Prostate gland (tissue), 2 donors: ENCODE results near the gene RMDN3. TPM values are rescaled to one million over a fixed set of nuclear protein-coding genes. Genes with fewer than 3 reads are reported as not detected.

Experiments used
- DNase-seq: peaks from one replicate; pipeline ENCODE4 v3.0.0-alpha.2; 2019; ENCODE audit warnings: low spot score
- H3K27ac ChIP-seq, 2 donors: fragments of 200-600 bp; sonication (generic); 2 replicates each; pipeline ENCODE4 v1.5.1; 2017 to 2019
- H3K27me3 ChIP-seq: fragments of 200-600 bp; sonication (generic); replicated peaks from 2 replicates; pipeline ENCODE4 v1.5.1; 2019; ENCODE audit not compliant: insufficient read depth
- H3K36me3 ChIP-seq, 2 donors: fragments of 200-600 bp; sonication (generic); 1 replicate in 1 of 2; 2 replicates in 1 of 2; pipeline versions ENCODE4 v1.5.1 to v1.8.1; 2017 to 2019
- H3K4me1 ChIP-seq: fragments of 200-600 bp; sonication (generic); replicated peaks from 2 replicates; pipeline ENCODE4 v1.5.1; 2019
- H3K4me3 ChIP-seq, 2 donors: fragments of 200-600 bp; sonication (generic); 2 replicates each; pipeline ENCODE4 v1.5.1; 2017 to 2019
- H3K9me3 ChIP-seq: fragments of 200-600 bp; sonication (generic); 2 replicates; pipeline ENCODE4 v1.5.1; 2017
- POLR2A ChIP-seq: fragments of 450-650 bp; IDR thresholded peaks from one replicate; pipeline ENCODE4 v1.6.1; 2016; ENCODE audit warnings: antibody characterized with exemption, mild to moderate bottlenecking
- POLR2AphosphoS5 ChIP-seq: sonication (generic); formaldehyde crosslinking; IDR thresholded peaks from one replicate; pipeline ENCODE4 v1.6.1; 2017; ENCODE audit warnings: antibody characterized with exemption
- WGBS: methylation state at CpG from one replicate; pipeline ENCODE4 v1.1.5; 2018; 5-methylcytosine and 5-hydroxymethylcytosine counted together
- intact Hi-C: fragments of 100-400 bp; cut with DNase I; formaldehyde crosslinking; loops from one replicate; pipeline ENCODE4 v1.14.2; 2022
- small RNA-seq, 2 donors: library from RNA; depleted of rRNA; stranded (forward); fragments of <200 nt; gene quantifications; one replicate each; pipeline ENCODE3, GENCODE V24; 2016
- total RNA-seq, 2 donors: library from RNA; depleted of rRNA; stranded (reverse); fragments of >200 nt; gene quantifications; one replicate each; pipeline ENCODE4 v1.1.0, GENCODE V29; 2016
- TF ChIP-seq, protein P1 (sequence below), 4 experiments: fragments of 200-600 bp in 2 of 4; fragments of 450-650 bp in 2 of 4; sonication (generic) in 2 of 4; IDR thresholded peaks; 1 replicate in 3 of 4; 2 replicates in 1 of 4; pipeline ENCODE4 v1.5.1; 2016 to 2019; ENCODE audit warnings: antibody characterized with exemption in 4 of 4, mild to moderate bottlenecking in 2 of 4, moderate library complexity in 2 of 4

RMDN3 gene
- total RNA-seq, 2 donors from 2014 or later = 28.2 to 31.9 TPM

- H3K27me3 ChIP-seq = no peaks in the 10 kb centered on the region
- no peaks in the 10 kb centered on the region for H3K9me3 ChIP-seq
- H3K36me3 ChIP-seq = no peaks in the 10 kb centered on the region
- H3K27ac ChIP-seq = peak overlapping the region; percentile 98 to 99
- peak overlapping the region; percentile 66 to 76 for H3K4me3 ChIP-seq
- no peaks in the 10 kb centered on the region for H3K4me1 ChIP-seq
- DNase-seq = no peak
- intact Hi-C loops = loop anchor here (10.0 kb wide), 1 partner anchor 201 kb away; the partner anchor contains the start of gene VPS18
- 23% methylated on average over 31 of the region's 31 CpGs for WGBS
- TF ChIP-seq POLR2A = no peak
- TF ChIP-seq POLR2AphosphoS5 = no peak
- TF ChIP-seq, protein P1, sequence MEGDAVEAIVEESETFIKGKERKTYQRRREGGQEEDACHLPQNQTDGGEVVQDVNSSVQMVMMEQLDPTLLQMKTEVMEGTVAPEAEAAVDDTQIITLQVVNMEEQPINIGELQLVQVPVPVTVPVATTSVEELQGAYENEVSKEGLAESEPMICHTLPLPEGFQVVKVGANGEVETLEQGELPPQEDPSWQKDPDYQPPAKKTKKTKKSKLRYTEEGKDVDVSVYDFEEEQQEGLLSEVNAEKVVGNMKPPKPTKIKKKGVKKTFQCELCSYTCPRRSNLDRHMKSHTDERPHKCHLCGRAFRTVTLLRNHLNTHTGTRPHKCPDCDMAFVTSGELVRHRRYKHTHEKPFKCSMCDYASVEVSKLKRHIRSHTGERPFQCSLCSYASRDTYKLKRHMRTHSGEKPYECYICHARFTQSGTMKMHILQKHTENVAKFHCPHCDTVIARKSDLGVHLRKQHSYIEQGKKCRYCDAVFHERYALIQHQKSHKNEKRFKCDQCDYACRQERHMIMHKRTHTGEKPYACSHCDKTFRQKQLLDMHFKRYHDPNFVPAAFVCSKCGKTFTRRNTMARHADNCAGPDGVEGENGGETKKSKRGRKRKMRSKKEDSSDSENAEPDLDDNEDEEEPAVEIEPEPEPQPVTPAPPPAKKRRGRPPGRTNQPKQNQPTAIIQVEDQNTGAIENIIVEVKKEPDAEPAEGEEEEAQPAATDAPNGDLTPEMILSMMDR (IDR thresholded peaks at IDR 0.05) = no peak
Observed at GRCh38 chr15:40693904-40694687, 61.0 kb downstream of the RMDN3 start.

DNA sequence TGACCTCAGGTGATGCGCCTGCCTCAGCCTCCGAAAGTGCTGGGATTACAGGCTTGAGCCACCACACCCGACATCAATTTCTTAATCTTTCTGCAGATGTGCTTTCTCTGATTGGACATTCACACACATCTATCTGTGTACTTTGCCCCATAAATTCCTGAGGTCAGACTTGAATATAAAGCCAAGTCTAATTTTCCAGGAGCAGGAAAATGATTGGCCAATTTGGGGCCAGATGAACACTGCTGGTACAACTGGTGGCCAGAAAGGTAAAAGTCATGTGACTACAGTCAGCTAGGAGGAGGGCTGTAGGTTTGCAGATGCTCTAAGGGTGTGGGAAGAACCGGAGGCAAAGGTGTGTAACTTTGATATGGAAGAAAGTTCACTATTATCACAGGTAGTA is 63.3 kb downstream of the RMDN3 start:
- Histone ChIP-seq H3K27ac (no peak overlapping the region), H3K4me1 (no peaks in the 10 kb centered on the region), H3K27me3 (no peaks in the 10 kb centered on the region), H3K9me3 (no peaks in the 10 kb centered on the region), H3K4me3 (no peak overlapping the region), H3K36me3 (no peaks in the 10 kb centered on the region)
- TF ChIP-seq POLR2A (no peak), POLR2AphosphoS5 (no peak)
- TF ChIP-seq, protein P1 (IDR thresholded peaks at IDR 0.05) = no peak
- 81% methylated on average over 4 of the region's 4 CpGs for WGBS
- intact Hi-C loops = loop anchor here (10.0 kb wide), 1 partner anchor 203 kb away; the partner anchor contains the start of gene VPS18
- no peak for DNase-seq

DNA sequence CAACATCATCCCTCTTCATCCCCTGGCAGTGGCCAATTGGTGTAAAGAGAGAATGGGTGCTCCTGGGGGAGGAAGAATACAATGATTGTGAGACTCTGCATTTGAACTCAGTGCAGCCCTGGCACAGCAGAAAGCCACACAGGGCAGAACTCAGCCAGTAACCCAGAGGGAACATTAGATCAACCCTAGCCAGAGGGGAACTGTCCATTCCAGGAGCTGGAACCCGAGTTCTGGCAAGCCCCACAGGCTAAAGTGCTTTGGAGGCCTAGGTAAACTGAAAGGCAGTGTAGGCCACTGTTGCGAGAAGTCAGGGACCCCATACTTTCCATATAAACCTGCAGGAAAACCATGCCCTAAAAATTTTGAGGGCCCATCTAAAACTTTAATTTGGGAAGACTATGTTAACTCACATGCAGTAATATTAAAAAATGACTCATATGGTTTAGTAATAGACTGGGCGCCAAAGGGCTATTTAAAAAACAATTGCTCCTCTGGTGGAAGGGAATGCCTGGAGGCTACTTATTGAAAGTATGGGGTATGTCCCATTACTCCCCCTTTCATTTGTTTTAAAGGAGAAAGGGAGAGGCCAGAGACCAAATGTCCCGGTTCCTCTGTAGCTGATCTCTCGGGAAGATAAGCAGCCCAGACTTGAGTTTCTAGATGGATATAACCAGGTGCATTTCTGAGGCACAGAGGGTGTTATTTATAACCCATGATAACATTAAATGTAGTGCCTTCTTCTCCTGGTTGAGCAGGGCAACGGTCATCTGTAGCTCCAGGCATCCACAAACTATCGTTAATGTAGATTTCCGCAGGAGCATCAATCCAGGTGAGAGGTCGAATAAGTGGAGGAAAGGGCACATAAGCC is 65.9 kb downstream of the RMDN3 start:
- intact Hi-C loops = no loop called here
- Histone ChIP-seq H3K27me3 (no peaks in the 10 kb centered on the region), H3K27ac (no peak overlapping the region), H3K36me3 (no peaks in the 10 kb centered on the region), H3K4me1 (no peaks in the 10 kb centered on the region), H3K9me3 (no peaks in the 10 kb centered on the region), H3K4me3 (no peak overlapping the region)
- 73% methylated on average over 9 of the region's 9 CpGs for WGBS
- DNase-seq = no peak
- TF ChIP-seq, protein P1 (IDR thresholded peaks at IDR 0.05) = no peak

Small RNA genes within 50 kb of the gene (small RNA-seq; reads per million reads assigned to genes)
- gene SUMO2P15 = 0 reads per million in 2 donors

Other genes starting within 250 kb of the RMDN3 start
- 10 to 100 TPM; 17.5 to 27.5 TPM for gene CCDC32, start 190.2 kb downstream of the RMDN3 start, total RNA-seq
- 10 to 100 TPM; 11.2 to 24.1 TPM for gene RPUSD2, start 186.0 kb downstream of the RMDN3 start, total RNA-seq
- 10 to 100 TPM in 1 of 2 donors, 1 to 10 TPM in 1; 1.6 to 18.7 TPM for gene KNL1, start 161.0 kb downstream of the RMDN3 start, total RNA-seq
- gene RAD51, start 60.1 kb downstream of the RMDN3 start, total RNA-seq = 1 to 10 TPM in 1 of 2 donors, under 1 TPM in 1; 0.82 to 5.1 TPM
- 10 to 100 TPM; 14.3 to 61.3 TPM for gene GCHFR, start 8.8 kb upstream of the RMDN3 start, total RNA-seq
- 1 to 10 TPM in 1 of 2 donors, under 1 TPM in 1; 0.51 to 1.3 TPM for gene C15orf62, start 14.7 kb upstream of the RMDN3 start, total RNA-seq
- gene ZFYVE19, start 51.8 kb upstream of the RMDN3 start, total RNA-seq = 10 to 100 TPM; 39.8 to 43.3 TPM
- 10 to 100 TPM; 29.2 to 29.6 TPM for gene DNAJC17, start 52.2 kb upstream of the RMDN3 start, total RNA-seq
- gene PPP1R14D, start 73.5 kb upstream of the RMDN3 start, total RNA-seq = under 1 TPM in 1 of 2 donors, not detected in 1; 0.97 TPM
- gene SPINT1, start 88.8 kb upstream of the RMDN3 start, total RNA-seq = 100 to 1,000 TPM; 143 to 295 TPM
- 10 to 100 TPM in 1 of 2 donors, 1 to 10 TPM in 1; 5.9 to 11.7 TPM for gene RHOV, start 119.0 kb upstream of the RMDN3 start, total RNA-seq
- gene VPS18, start 139.2 kb upstream of the RMDN3 start, total RNA-seq = 10 to 100 TPM; 32.4 to 39.0 TPM
- 1 to 10 TPM; 6.2 to 6.5 TPM for gene DLL4, start 174.1 kb upstream of the RMDN3 start, total RNA-seq
- 1 to 10 TPM in 1 of 2 donors, under 1 TPM in 1; 0.18 to 2.7 TPM for gene CHAC1, start 198.2 kb upstream of the RMDN3 start, total RNA-seq